Measurements from ENCODE around the gene KIF3B. TPM values are rescaled to one million over a fixed set of nuclear protein-coding genes. Genes with fewer than 3 reads are reported as not detected.

KIF3B gene
- total and polyA plus RNA-seq, 5 donors: 5.2 to 21.1 (median 13.6) TPM

- Histone ChIP-seq H3K9me3 (ENCODE audit: control insufficient read depth, low read length) (no peaks in the 10 kb centered on the region), H3K27me3 (ENCODE audit: control insufficient read depth, insufficient read depth) (no peaks in the 10 kb centered on the region), H3K4me1 (ENCODE audit: control insufficient read depth, insufficient read depth, low read length) (peaks cover 4% of the 10 kb centered on the region), H3K4me3 (ENCODE audit: low read length) (peak overlapping the region; percentile 97), H3K27ac (ENCODE audit: low read length) (peak overlapping the region; percentile 94)
- WGBS: under 1% methylated on average over 46 of the region's 46 CpGs
- intact Hi-C loops (cut with DNase I): no loop called here
- DNase-seq: peak; percentile 84 to 93 (median 91)
- ATAC-seq: peak; percentile 62 to 70
Observed at GRCh38 chr20:32358883-32359632, 81.6 kb downstream of the KIF3B start.

- H3K27ac ChIP-seq (ENCODE audit: low read length): peak overlapping the region; percentile 94
- intact Hi-C loops (cut with DNase I): loop anchor here in 1 of 4 donors (10.0 kb wide), 1 partner anchor 125 kb away; no protein-coding TSS in a partner anchor
- H3K4me1 ChIP-seq (ENCODE audit: control insufficient read depth, insufficient read depth, low read length): peaks cover 4% of the 10 kb centered on the region
- ATAC-seq (no peak), DNase-seq (no peak)
- 8% methylated on average over 11 of the region's 11 CpGs for WGBS
- H3K9me3 ChIP-seq (ENCODE audit: control insufficient read depth, low read length): no peaks in the 10 kb centered on the region
- H3K4me3 ChIP-seq (ENCODE audit: low read length): peak overlapping the region; percentile 97
- no peaks in the 10 kb centered on the region for H3K27me3 ChIP-seq (ENCODE audit: control insufficient read depth, insufficient read depth)
Observed at GRCh38 chr20:32359633-32360332, 82.3 kb downstream of the KIF3B start.

GRCh38 chr20:32360333-32360634 is 82.8 kb downstream of the KIF3B start:
- Histone ChIP-seq H3K27ac (ENCODE audit: low read length) (no peak overlapping the region), H3K27me3 (ENCODE audit: control insufficient read depth, insufficient read depth) (no peaks in the 10 kb centered on the region), H3K4me3 (ENCODE audit: low read length) (no peak overlapping the region), H3K9me3 (ENCODE audit: control insufficient read depth, low read length) (no peaks in the 10 kb centered on the region), H3K4me1 (ENCODE audit: control insufficient read depth, insufficient read depth, low read length) (peaks cover 4% of the 10 kb centered on the region)
- intact Hi-C loops (cut with DNase I): loop anchor here in 1 of 4 donors (10.0 kb wide), 1 partner anchor 125 kb away; no protein-coding TSS in a partner anchor
- ATAC-seq: no peak
- DNase-seq: no peak
- WGBS: 18% methylated on average over 5 of the region's 5 CpGs

GRCh38 chr20:32362901-32363364 is 85.5 kb downstream of the KIF3B start:
- no peaks in the 10 kb centered on the region for H3K27me3 ChIP-seq (ENCODE audit: control insufficient read depth, insufficient read depth)
- no peaks in the 10 kb centered on the region for H3K9me3 ChIP-seq (ENCODE audit: control insufficient read depth, low read length)
- intact Hi-C loops (cut with DNase I): loop anchor here in 1 of 4 donors (10.0 kb wide), 1 partner anchor 122 kb away; no protein-coding TSS in a partner anchor
- 25% methylated on average over 4 of the region's 4 CpGs for WGBS
- no peak overlapping the region for H3K4me3 ChIP-seq (ENCODE audit: low read length)
- peaks cover 7% of the 10 kb centered on the region for H3K4me1 ChIP-seq (ENCODE audit: control insufficient read depth, insufficient read depth, low read length)
- ATAC-seq (no peak), DNase-seq (no peak)
- H3K27ac ChIP-seq (ENCODE audit: low read length): no peak overlapping the region

GRCh38 chr20:32363492-32363891 is 86.0 kb downstream of the KIF3B start:
- Histone ChIP-seq H3K4me1 (ENCODE audit: control insufficient read depth, insufficient read depth, low read length) (peaks cover 7% of the 10 kb centered on the region), H3K4me3 (ENCODE audit: low read length) (no peak overlapping the region), H3K27ac (ENCODE audit: low read length) (no peak overlapping the region), H3K9me3 (ENCODE audit: control insufficient read depth, low read length) (no peaks in the 10 kb centered on the region), H3K27me3 (ENCODE audit: control insufficient read depth, insufficient read depth) (no peaks in the 10 kb centered on the region)
- DNase-seq (no peak), ATAC-seq (no peak)
- WGBS: 68% methylated on average over 2 of the region's 2 CpGs
- intact Hi-C loops (cut with DNase I): loop anchor here in 1 of 4 donors (10.0 kb wide), 1 partner anchor 121 kb away; no protein-coding TSS in a partner anchor

- intact Hi-C loops (cut with DNase I): loop anchor here in 1 of 4 donors (10.0 kb wide), 1 partner anchor 120 kb away; no protein-coding TSS in a partner anchor
- 76% methylated on average over 7 of the region's 7 CpGs for WGBS
- Histone ChIP-seq H3K27me3 (ENCODE audit: control insufficient read depth, insufficient read depth) (no peaks in the 10 kb centered on the region), H3K4me1 (ENCODE audit: control insufficient read depth, insufficient read depth, low read length) (peaks cover 9% of the 10 kb centered on the region), H3K4me3 (ENCODE audit: low read length) (no peak overlapping the region), H3K27ac (ENCODE audit: low read length) (no peak overlapping the region), H3K9me3 (ENCODE audit: control insufficient read depth, low read length) (no peaks in the 10 kb centered on the region)
- ATAC-seq (no peak), DNase-seq (no peak)
Observed at GRCh38 chr20:32364554-32365208, 87.2 kb downstream of the KIF3B start.

- Histone ChIP-seq H3K4me1 (ENCODE audit: control insufficient read depth, insufficient read depth, low read length) (peaks cover 9% of the 10 kb centered on the region), H3K27me3 (ENCODE audit: control insufficient read depth, insufficient read depth) (no peaks in the 10 kb centered on the region), H3K27ac (ENCODE audit: low read length) (no peak overlapping the region), H3K4me3 (ENCODE audit: low read length) (no peak overlapping the region), H3K9me3 (ENCODE audit: control insufficient read depth, low read length) (no peaks in the 10 kb centered on the region)
- DNase-seq (no peak), ATAC-seq (no peak)
- intact Hi-C loops (cut with DNase I): loop anchor here in 1 of 4 donors (10.0 kb wide), 1 partner anchor 119 kb away; no protein-coding TSS in a partner anchor
- WGBS: 55% methylated on average over 5 of the region's 5 CpGs
Observed at GRCh38 chr20:32365564-32365963, 88.1 kb downstream of the KIF3B start.

GRCh38 chr20:32366380-32366779 is 88.9 kb downstream of the KIF3B start:
- WGBS: 78% methylated on average over 2 of the region's 2 CpGs
- Histone ChIP-seq H3K4me1 (ENCODE audit: control insufficient read depth, insufficient read depth, low read length) (peaks cover 9% of the 10 kb centered on the region), H3K27me3 (ENCODE audit: control insufficient read depth, insufficient read depth) (no peaks in the 10 kb centered on the region), H3K4me3 (ENCODE audit: low read length) (no peak overlapping the region), H3K9me3 (ENCODE audit: control insufficient read depth, low read length) (no peaks in the 10 kb centered on the region), H3K27ac (ENCODE audit: low read length) (no peak overlapping the region)
- DNase-seq (no peak), ATAC-seq (no peak)
- intact Hi-C loops (cut with DNase I): loop anchor here in 1 of 4 donors (10.0 kb wide), 1 partner anchor 118 kb away; no protein-coding TSS in a partner anchor

GRCh38 chr20:32368323-32368722 is 90.9 kb downstream of the KIF3B start:
- Histone ChIP-seq H3K27ac (ENCODE audit: low read length) (no peak overlapping the region), H3K9me3 (ENCODE audit: control insufficient read depth, low read length) (no peaks in the 10 kb centered on the region), H3K27me3 (ENCODE audit: control insufficient read depth, insufficient read depth) (no peaks in the 10 kb centered on the region), H3K4me3 (ENCODE audit: low read length) (no peak overlapping the region), H3K4me1 (ENCODE audit: control insufficient read depth, insufficient read depth, low read length) (peaks cover 9% of the 10 kb centered on the region)
- DNase-seq: no peak
- ATAC-seq: no peak
- intact Hi-C loops (cut with DNase I): loop anchor here in 1 of 4 donors (10.0 kb wide), 1 partner anchor 116 kb away; no protein-coding TSS in a partner anchor

- H3K27ac ChIP-seq (ENCODE audit: low read length): no peak overlapping the region
- H3K4me3 ChIP-seq (ENCODE audit: low read length): no peak overlapping the region
- intact Hi-C loops (cut with DNase I): loop anchor here in 1 of 4 donors (10.0 kb wide), 1 partner anchor 116 kb away; no protein-coding TSS in a partner anchor
- H3K4me1 ChIP-seq (ENCODE audit: control insufficient read depth, insufficient read depth, low read length): peaks cover 5% of the 10 kb centered on the region
- WGBS: 79% methylated on average over 6 of the region's 6 CpGs
- H3K9me3 ChIP-seq (ENCODE audit: control insufficient read depth, low read length): no peaks in the 10 kb centered on the region
- H3K27me3 ChIP-seq (ENCODE audit: control insufficient read depth, insufficient read depth): no peaks in the 10 kb centered on the region
- no peak for DNase-seq
- ATAC-seq: no peak
Observed at GRCh38 chr20:32368925-32369324, 91.5 kb downstream of the KIF3B start.

Measured in right cardiac atrium (tissue), 5 donors.